ENCODE measurements around the gene KYNU.
"Not testable (repeated sequence)": the region's sequence is repeated elsewhere in the genome, so short reads cannot be mapped to it uniquely, and the experiment has no call there.

The KYNU gene

DNA sequence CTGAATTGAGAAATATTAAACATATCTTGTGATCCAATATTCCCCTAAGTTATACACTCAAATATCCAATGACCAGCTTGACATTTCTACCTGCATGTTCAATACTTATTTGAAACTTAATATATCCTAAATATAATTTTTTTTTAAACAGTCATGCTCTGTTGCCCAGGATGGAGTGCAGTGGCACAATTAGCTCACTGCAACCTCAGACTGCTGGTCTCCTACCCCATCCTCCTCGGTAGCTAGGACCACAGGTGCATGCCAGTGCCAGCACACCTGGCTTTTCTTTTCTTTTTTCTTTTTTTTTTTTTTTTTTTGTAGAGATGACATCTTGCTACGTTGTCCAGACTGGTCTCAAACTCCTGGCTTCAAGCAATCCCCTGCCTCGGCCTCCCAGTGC is 4.2 kb downstream of the KYNU start:
- Histone ChIP-seq H2AFZ (ENCODE audit: insufficient read depth, low read length, poor library complexity) (no peak overlapping the region), H4K12ac (ENCODE audit: low read depth, low read length) (no peak overlapping the region)

DNA sequence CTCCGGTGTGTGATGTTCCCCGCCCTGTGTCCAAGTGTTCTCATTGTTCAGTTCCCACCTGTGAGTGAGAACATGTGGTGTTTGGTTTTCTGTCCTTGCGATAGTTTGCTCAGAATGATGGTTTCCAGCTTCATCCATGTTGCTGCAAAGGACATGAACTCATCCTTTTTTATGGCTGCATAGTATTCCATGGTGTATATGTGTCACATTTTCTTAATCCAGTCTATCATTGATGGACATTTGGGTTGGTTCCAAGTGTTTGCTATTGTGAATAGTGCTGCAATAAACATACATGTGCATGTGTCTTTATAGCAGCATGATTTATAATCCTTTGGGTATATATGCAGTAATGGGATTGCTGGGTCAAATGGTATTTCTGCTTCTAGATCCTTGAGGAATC is 5.0 kb downstream of the KYNU start:
- H3K14ac ChIP-seq (ENCODE audit: low read length); H3K36me3 ChIP-seq (ENCODE audit: control insufficient read depth in 1 of 2, insufficient read depth in 2 of 2, low read length in 2 of 2); H2AK5ac ChIP-seq (ENCODE audit: low read length); H4K12ac ChIP-seq (ENCODE audit: low read depth, low read length); H3K79me1 ChIP-seq (ENCODE audit: low read length); H3K9ac ChIP-seq (ENCODE audit: low read length); H3K23ac ChIP-seq (ENCODE audit: low read length); H2BK120ac ChIP-seq (ENCODE audit: insufficient read depth, low read length, poor library complexity); H3K18ac ChIP-seq (ENCODE audit: low read length); H3K27me3 ChIP-seq (ENCODE audit: insufficient read depth, low read length); H2BK5ac ChIP-seq (ENCODE audit: low read depth, low read length, poor library complexity); H3K4me1 ChIP-seq (ENCODE audit: control insufficient read depth in 1 of 2, insufficient read depth in 2 of 2, low read length in 2 of 2); H2BK12ac ChIP-seq (ENCODE audit: low read length); H3K27ac ChIP-seq (ENCODE audit: low read depth, low read length); H3K4me3 ChIP-seq (ENCODE audit: low read depth, low read length); H4K91ac ChIP-seq (ENCODE audit: low read depth, low read length); H4K8ac ChIP-seq (ENCODE audit: low read depth, low read length); H2AFZ ChIP-seq (ENCODE audit: insufficient read depth, low read length, poor library complexity); H3K9me3 ChIP-seq (ENCODE audit: insufficient read depth, low read depth, low read length); H3K4me2 ChIP-seq (ENCODE audit: low read length); DNase-seq; H3K79me2 ChIP-seq (ENCODE audit: control insufficient read depth, insufficient read depth, low read length, poor library complexity); H3K4ac ChIP-seq (ENCODE audit: low read depth, low read length): not testable (repeated sequence)
- WGBS (ENCODE audit: extremely low coverage, insufficient coverage, insufficient read length): no CpG with 5 or more reads among the region's 3 CpGs

More for the DNA sequence above, 4.2 kb downstream of the KYNU start:
- no peaks in the 10 kb centered on the region for H3K36me3 ChIP-seq (ENCODE audit: control insufficient read depth in 1 of 2, insufficient read depth in 2 of 2, low read length in 2 of 2)
- no CpG with 5 or more reads among the region's 3 CpGs for WGBS (ENCODE audit: extremely low coverage, insufficient coverage, insufficient read length)
- no peaks in the 10 kb centered on the region for H3K9me3 ChIP-seq (ENCODE audit: insufficient read depth, low read depth, low read length)
- H3K79me1 ChIP-seq (ENCODE audit: low read length): no peaks in the 10 kb centered on the region
- H2BK120ac ChIP-seq (ENCODE audit: insufficient read depth, low read length, poor library complexity): no peak overlapping the region
- H3K79me2 ChIP-seq (ENCODE audit: control insufficient read depth, insufficient read depth, low read length, poor library complexity): no peaks in the 10 kb centered on the region
- peaks cover 0 to 2% of the 10 kb centered on the region in 2 experiments for H3K4me1 ChIP-seq (ENCODE audit: control insufficient read depth in 1 of 2, insufficient read depth in 2 of 2, low read length in 2 of 2)
- no peak overlapping the region for H3K18ac ChIP-seq (ENCODE audit: low read length)
- DNase-seq: peak in 1 of 2 donors; percentile 33
- H3K9ac ChIP-seq (ENCODE audit: low read length): no peak overlapping the region
- no peak overlapping the region for H3K4ac ChIP-seq (ENCODE audit: low read depth, low read length)
- H3K14ac ChIP-seq (ENCODE audit: low read length): no peak overlapping the region
- H4K8ac ChIP-seq (ENCODE audit: low read depth, low read length): no peak overlapping the region
- no peak overlapping the region for H2BK5ac ChIP-seq (ENCODE audit: low read depth, low read length, poor library complexity)
- H2BK12ac ChIP-seq (ENCODE audit: low read length): no peak overlapping the region
- no peak overlapping the region for H2AK5ac ChIP-seq (ENCODE audit: low read length)
- H3K23ac ChIP-seq (ENCODE audit: low read length): no peak overlapping the region
- no peaks in the 10 kb centered on the region for H3K27me3 ChIP-seq (ENCODE audit: insufficient read depth, low read length)
- H3K4me2 ChIP-seq (ENCODE audit: low read length): no peak overlapping the region
- no peak overlapping the region for H3K27ac ChIP-seq (ENCODE audit: low read depth, low read length)
- no peak overlapping the region for H3K4me3 ChIP-seq (ENCODE audit: low read depth, low read length)
- no peak overlapping the region for H4K91ac ChIP-seq (ENCODE audit: low read depth, low read length)

DNA sequence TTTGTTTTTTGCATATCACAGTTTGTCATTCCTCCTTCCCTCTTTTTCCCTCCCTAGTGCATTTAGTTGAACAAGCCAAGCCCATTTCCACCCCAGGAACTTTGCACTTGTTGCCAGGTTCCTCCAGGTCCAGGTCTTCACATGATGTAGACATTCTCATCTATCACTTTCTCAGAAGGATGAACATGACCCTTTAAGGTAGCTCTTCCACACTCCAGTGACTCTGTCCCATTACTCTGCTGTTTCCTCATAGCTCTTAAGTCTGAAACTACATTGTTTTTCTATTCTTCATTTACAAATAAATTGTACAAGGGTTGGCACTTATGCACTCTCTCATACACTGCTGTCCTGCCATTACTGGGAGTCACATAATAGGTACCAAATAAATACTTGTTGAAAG is 6.1 kb downstream of the KYNU start:
- Histone ChIP-seq H4K12ac (ENCODE audit: low read depth, low read length) (no peak overlapping the region), H3K27me3 (ENCODE audit: insufficient read depth, low read length) (no peaks in the 10 kb centered on the region), H2BK120ac (ENCODE audit: insufficient read depth, low read length, poor library complexity) (no peak overlapping the region), H3K18ac (ENCODE audit: low read length) (no peak overlapping the region), H4K8ac (ENCODE audit: low read depth, low read length) (no peak overlapping the region), H4K91ac (ENCODE audit: low read depth, low read length) (no peak overlapping the region), H2BK5ac (ENCODE audit: low read depth, low read length, poor library complexity) (no peak overlapping the region), H3K27ac (ENCODE audit: low read depth, low read length) (no peak overlapping the region), H3K4ac (ENCODE audit: low read depth, low read length) (no peak overlapping the region), H3K79me1 (ENCODE audit: low read length) (no peaks in the 10 kb centered on the region), H3K36me3 (ENCODE audit: control insufficient read depth in 1 of 2, insufficient read depth in 2 of 2, low read length in 2 of 2) (no peaks in the 10 kb centered on the region), H2AK5ac (ENCODE audit: low read length) (no peak overlapping the region), H3K9ac (ENCODE audit: low read length) (no peak overlapping the region), H3K79me2 (ENCODE audit: control insufficient read depth, insufficient read depth, low read length, poor library complexity) (no peaks in the 10 kb centered on the region), H2BK12ac (ENCODE audit: low read length) (no peak overlapping the region), H3K4me3 (ENCODE audit: low read depth, low read length) (no peak overlapping the region), H3K23ac (ENCODE audit: low read length) (no peak overlapping the region), H2AFZ (ENCODE audit: insufficient read depth, low read length, poor library complexity) (no peak overlapping the region), H3K9me3 (ENCODE audit: insufficient read depth, low read depth, low read length) (no peaks in the 10 kb centered on the region), H3K14ac (ENCODE audit: low read length) (no peak overlapping the region), H3K4me2 (ENCODE audit: low read length) (no peak overlapping the region), H3K4me1 (ENCODE audit: control insufficient read depth in 1 of 2, insufficient read depth in 2 of 2, low read length in 2 of 2) (peaks cover 0 to 2% of the 10 kb centered on the region in 2 experiments)
- no peak for DNase-seq

DNA sequence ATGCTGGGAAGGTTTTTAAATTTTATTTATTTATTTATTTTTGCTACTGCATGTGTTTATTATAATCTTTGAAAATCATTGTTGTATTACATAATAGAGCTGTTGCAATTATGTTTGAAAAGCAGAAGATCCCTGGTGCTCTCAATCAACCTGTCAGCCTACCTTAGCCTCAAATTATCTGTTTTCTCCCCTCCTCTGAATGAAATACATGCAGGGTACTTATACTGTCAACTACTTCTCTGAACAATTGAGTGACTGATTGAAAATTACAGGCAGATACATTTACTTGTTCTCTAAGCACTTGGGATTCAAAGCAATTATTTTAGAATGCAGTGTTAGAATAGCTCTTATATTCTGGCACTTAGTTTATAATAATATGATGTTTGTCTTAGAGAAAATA is 8.1 kb downstream of the KYNU start:
- Histone ChIP-seq H3K9me3 (ENCODE audit: insufficient read depth, low read depth, low read length) (no peaks in the 10 kb centered on the region), H3K79me1 (ENCODE audit: low read length) (no peaks in the 10 kb centered on the region), H2AFZ (ENCODE audit: insufficient read depth, low read length, poor library complexity) (no peak overlapping the region), H2AK5ac (ENCODE audit: low read length) (no peak overlapping the region), H3K36me3 (ENCODE audit: control insufficient read depth in 1 of 2, insufficient read depth in 2 of 2, low read length in 2 of 2) (no peaks in the 10 kb centered on the region), H3K79me2 (ENCODE audit: control insufficient read depth, insufficient read depth, low read length, poor library complexity) (no peaks in the 10 kb centered on the region), H4K12ac (ENCODE audit: low read depth, low read length) (no peak overlapping the region), H2BK5ac (ENCODE audit: low read depth, low read length, poor library complexity) (no peak overlapping the region), H2BK12ac (ENCODE audit: low read length) (no peak overlapping the region), H3K27ac (ENCODE audit: low read depth, low read length) (no peak overlapping the region), H4K8ac (ENCODE audit: low read depth, low read length) (no peak overlapping the region), H3K27me3 (ENCODE audit: insufficient read depth, low read length) (no peaks in the 10 kb centered on the region), H3K23ac (ENCODE audit: low read length) (no peak overlapping the region), H2BK120ac (ENCODE audit: insufficient read depth, low read length, poor library complexity) (no peak overlapping the region), H3K9ac (ENCODE audit: low read length) (no peak overlapping the region), H3K18ac (ENCODE audit: low read length) (no peak overlapping the region), H3K14ac (ENCODE audit: low read length) (no peak overlapping the region), H3K4me1 (ENCODE audit: control insufficient read depth in 1 of 2, insufficient read depth in 2 of 2, low read length in 2 of 2) (no peaks in the 10 kb centered on the region), H3K4me3 (ENCODE audit: low read depth, low read length) (no peak overlapping the region), H3K4me2 (ENCODE audit: low read length) (no peak overlapping the region), H4K91ac (ENCODE audit: low read depth, low read length) (no peak overlapping the region), H3K4ac (ENCODE audit: low read depth, low read length) (no peak overlapping the region)
- no peak for DNase-seq

DNA sequence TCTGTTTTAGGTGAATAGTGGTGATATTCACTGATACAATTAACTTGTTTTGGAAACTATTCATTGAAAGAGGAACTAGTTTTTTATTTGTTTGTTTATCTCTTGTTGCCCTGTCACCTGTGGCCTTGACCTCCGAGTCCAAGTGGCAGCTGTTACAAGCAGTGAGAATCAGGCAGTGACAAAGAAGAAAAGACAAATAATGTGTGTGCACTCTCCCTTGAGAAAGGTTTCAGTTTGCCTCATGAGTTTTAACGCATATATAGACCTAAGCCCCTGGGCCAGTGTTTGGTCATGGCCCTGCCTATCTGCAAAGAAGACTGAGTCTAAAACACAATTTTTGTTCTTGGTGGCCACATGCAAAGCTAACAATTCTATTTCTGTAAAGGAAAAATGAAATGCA is 15.3 kb downstream of the KYNU start:
- no peak overlapping the region for H3K4ac ChIP-seq (ENCODE audit: low read depth, low read length)
- no peak overlapping the region for H3K14ac ChIP-seq (ENCODE audit: low read length)
- H3K23ac ChIP-seq (ENCODE audit: low read length): no peak overlapping the region
- H2AFZ ChIP-seq (ENCODE audit: insufficient read depth, low read length, poor library complexity): no peak overlapping the region
- H3K36me3 ChIP-seq (ENCODE audit: control insufficient read depth in 1 of 2, insufficient read depth in 2 of 2, low read length in 2 of 2): no peaks in the 10 kb centered on the region
- H3K79me1 ChIP-seq (ENCODE audit: low read length): no peaks in the 10 kb centered on the region
- H3K9ac ChIP-seq (ENCODE audit: low read length): no peak overlapping the region
- H3K27ac ChIP-seq (ENCODE audit: low read depth, low read length): no peak overlapping the region
- no peaks in the 10 kb centered on the region for H3K9me3 ChIP-seq (ENCODE audit: insufficient read depth, low read depth, low read length)
- no CpG with 5 or more reads among the region's 2 CpGs for WGBS (ENCODE audit: extremely low coverage, insufficient coverage, insufficient read length)
- DNase-seq: no peak
- H4K91ac ChIP-seq (ENCODE audit: low read depth, low read length): no peak overlapping the region
- no peak overlapping the region for H3K4me3 ChIP-seq (ENCODE audit: low read depth, low read length)
- H2BK12ac ChIP-seq (ENCODE audit: low read length): no peak overlapping the region
- H4K8ac ChIP-seq (ENCODE audit: low read depth, low read length): no peak overlapping the region
- H3K79me2 ChIP-seq (ENCODE audit: control insufficient read depth, insufficient read depth, low read length, poor library complexity): no peaks in the 10 kb centered on the region
- H3K4me2 ChIP-seq (ENCODE audit: low read length): no peak overlapping the region
- no peaks in the 10 kb centered on the region for H3K27me3 ChIP-seq (ENCODE audit: insufficient read depth, low read length)
- H2BK120ac ChIP-seq (ENCODE audit: insufficient read depth, low read length, poor library complexity): no peak overlapping the region
- no peak overlapping the region for H4K12ac ChIP-seq (ENCODE audit: low read depth, low read length)
- H2BK5ac ChIP-seq (ENCODE audit: low read depth, low read length, poor library complexity): no peak overlapping the region
- no peak overlapping the region for H2AK5ac ChIP-seq (ENCODE audit: low read length)
- no peaks in the 10 kb centered on the region for H3K4me1 ChIP-seq (ENCODE audit: control insufficient read depth in 1 of 2, insufficient read depth in 2 of 2, low read length in 2 of 2)
- H3K18ac ChIP-seq (ENCODE audit: low read length): no peak overlapping the region
